Stimulated activated CD4-positive, alpha-beta T cell treated with anti-CD3 and anti-CD28 coated beads, Interleukin-12 subunit alpha, Interleukin-12 subunit beta, amount 100 ng/mL, for 24 hours (primary cell): ENCODE data around the gene WT1.
"Not testable (repeated sequence)": the region's sequence is repeated elsewhere in the genome, so short reads cannot be mapped to it uniquely, and the experiment has no call there.

Source experiments
- DNase-seq, 2 experiments: peaks; one replicate each; pipeline ENCODE4 v3.0.0-alpha.2; 2020; ENCODE audit warnings: low read depth in 2 of 2

WT1 gene

GRCh38 chr11:32387411-32387810 is 47.9 kb downstream of the WT1 start:
- no peak for DNase-seq

GRCh38 chr11:32386770-32387377 is 48.5 kb downstream of the WT1 start:
- DNase-seq = no peak

GRCh38 chr11:32385998-32386397 is 49.3 kb downstream of the WT1 start:
- no peak for DNase-seq

- no peak for DNase-seq
Observed at GRCh38 chr11:32382339-32383049, 52.8 kb downstream of the WT1 start.

GRCh38 chr11:32381179-32381578 is 54.2 kb downstream of the WT1 start:
- DNase-seq = no peak

GRCh38 chr11:32379719-32380118 is 55.6 kb downstream of the WT1 start:
- no peak for DNase-seq

GRCh38 chr11:32375826-32376225 is 59.5 kb downstream of the WT1 start:
- no peak for DNase-seq

- peak in 1 of 2 experiments; percentile 34 for DNase-seq
Observed at GRCh38 chr11:32374261-32374711, 61.1 kb downstream of the WT1 start.

GRCh38 chr11:32369987-32370386 is 65.4 kb downstream of the WT1 start:
- not testable (repeated sequence) for DNase-seq

- DNase-seq = no peak
Observed at GRCh38 chr11:32366666-32367065, 68.7 kb downstream of the WT1 start.

GRCh38 chr11:32365192-32365591 is 70.1 kb downstream of the WT1 start:
- DNase-seq = no peak

- no peak for DNase-seq
Observed at GRCh38 chr11:32358729-32359128, 76.6 kb downstream of the WT1 start.

- no peak for DNase-seq
Observed at GRCh38 chr11:32353884-32354283, 81.5 kb downstream of the WT1 start.

- no peak for DNase-seq
Observed at GRCh38 chr11:32348502-32348901, 86.8 kb downstream of the WT1 start.

GRCh38 chr11:32344946-32345345 is 90.4 kb downstream of the WT1 start:
- no peak for DNase-seq

- no peak for DNase-seq
Observed at GRCh38 chr11:32343325-32344008, 91.9 kb downstream of the WT1 start.

- DNase-seq = no peak
Observed at GRCh38 chr11:32341620-32342613, 93.4 kb downstream of the WT1 start.

GRCh38 chr11:32340181-32340580 is 95.2 kb downstream of the WT1 start:
- no peak for DNase-seq
